Adipose tissue (tissue), 3 donors: ENCODE data around the gene GNAT1. TPM values are rescaled to one million over a fixed set of nuclear protein-coding genes. Genes with fewer than 3 reads are reported as not detected.

Experiments used
- H3K27ac ChIP-seq: one replicate; pipeline ENCODE4 v1.5.1; 2013; ENCODE audit warnings: low read depth, low read length
- WGBS, 3 donors: extraction: QIAGEN DNeasy Blood & Tissue Kit; methylation state at CpG; one replicate each; pipeline ENCODE4 v1.1.7; 2013; 5-methylcytosine and 5-hydroxymethylcytosine counted together
- polyA plus RNA-seq, 3 donors: library from polyadenylated mRNA; stranded (reverse); fragments of 200-250 nt; gene quantifications; one replicate each; pipeline ENCODE4 v1.2.3, GENCODE V29; 2013
- donor health status: healthy with polysubstance abuse.
- donor health status: Bipolar disorder and iron deficiency.
- donor health status: healthy.

The GNAT1 gene
- polyA plus RNA-seq, 3 donors, result 0.13 TPM; not detected in 2

- no peak overlapping the region for H3K27ac ChIP-seq
- WGBS, 3 donors, result 48 to 60% (median 53%) methylated on average over 7 of the region's 7 CpGs
These were observed 30.8 kb upstream of the GNAT1 start for GRCh38 chr3:50160561-50160983.

DNA sequence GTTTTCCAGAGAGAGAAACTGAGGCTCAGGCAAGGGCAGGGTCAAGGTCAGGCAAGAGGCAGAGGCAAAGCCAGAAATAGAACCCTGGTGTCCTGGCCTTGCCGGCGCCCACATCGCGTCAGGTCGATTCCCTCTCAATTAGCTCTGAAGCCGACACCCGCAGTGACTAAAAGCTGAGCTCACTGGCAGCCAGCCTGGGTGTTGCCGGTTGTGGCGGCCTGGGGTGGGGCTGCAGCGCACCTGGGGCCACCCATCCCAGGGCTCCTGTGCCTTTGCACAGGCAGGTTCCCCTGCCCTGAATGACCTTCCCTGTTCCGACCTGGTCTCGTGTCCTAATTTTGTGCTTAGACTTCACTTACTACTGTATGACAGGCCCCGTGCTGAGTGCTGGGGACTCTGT is 30.1 kb upstream of the GNAT1 start:
- H3K27ac ChIP-seq, result no peak overlapping the region
- WGBS, 3 donors, result 60 to 74% (median 63%) methylated on average over 11 to 13 of the region's 13 CpGs

DNA sequence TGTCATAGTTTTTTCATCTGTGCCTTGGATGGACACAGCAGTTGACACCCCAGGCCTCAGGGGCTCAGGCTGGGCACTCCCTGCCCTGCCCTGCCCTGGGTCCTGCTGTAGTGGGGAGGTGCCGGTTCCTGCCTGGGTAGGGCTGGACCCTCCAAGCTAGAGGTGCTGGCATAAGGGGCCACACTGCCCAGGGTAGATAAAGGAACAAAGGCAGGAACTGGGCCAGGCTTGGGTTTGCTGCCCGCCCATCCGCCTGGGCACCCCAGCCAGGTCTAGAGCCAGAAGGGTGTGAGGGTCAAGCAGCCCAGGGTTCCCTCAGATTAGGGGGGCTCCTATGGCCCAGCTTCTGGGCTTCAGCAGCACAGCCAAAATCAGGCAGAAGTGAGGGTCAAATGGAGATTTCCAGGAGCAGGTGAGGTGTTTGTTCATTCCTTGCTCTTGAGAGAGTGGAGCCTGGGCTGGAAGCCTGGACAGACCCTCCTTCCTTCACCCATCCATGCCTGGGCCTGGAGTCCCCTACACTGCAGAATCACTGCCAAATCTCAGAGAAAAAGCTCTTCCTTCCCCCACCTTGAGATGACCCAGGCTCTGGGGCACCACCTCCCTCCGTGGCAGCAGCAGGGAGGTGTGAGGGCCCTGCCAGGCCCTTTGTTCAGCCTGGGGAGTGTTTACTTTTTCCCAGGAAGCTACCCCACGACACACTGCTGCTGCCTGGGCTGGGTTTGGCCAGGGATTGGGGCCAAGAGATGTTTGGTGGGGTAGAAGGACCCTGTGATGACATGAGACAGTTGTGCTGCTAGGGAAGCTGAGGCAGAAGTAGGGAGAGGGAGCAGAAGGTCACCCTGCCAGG is 29.2 kb upstream of the GNAT1 start:
- no peak overlapping the region for H3K27ac ChIP-seq
- WGBS, 3 donors, result 63 to 82% (median 73%) methylated on average over 5 of the region's 5 CpGs

DNA sequence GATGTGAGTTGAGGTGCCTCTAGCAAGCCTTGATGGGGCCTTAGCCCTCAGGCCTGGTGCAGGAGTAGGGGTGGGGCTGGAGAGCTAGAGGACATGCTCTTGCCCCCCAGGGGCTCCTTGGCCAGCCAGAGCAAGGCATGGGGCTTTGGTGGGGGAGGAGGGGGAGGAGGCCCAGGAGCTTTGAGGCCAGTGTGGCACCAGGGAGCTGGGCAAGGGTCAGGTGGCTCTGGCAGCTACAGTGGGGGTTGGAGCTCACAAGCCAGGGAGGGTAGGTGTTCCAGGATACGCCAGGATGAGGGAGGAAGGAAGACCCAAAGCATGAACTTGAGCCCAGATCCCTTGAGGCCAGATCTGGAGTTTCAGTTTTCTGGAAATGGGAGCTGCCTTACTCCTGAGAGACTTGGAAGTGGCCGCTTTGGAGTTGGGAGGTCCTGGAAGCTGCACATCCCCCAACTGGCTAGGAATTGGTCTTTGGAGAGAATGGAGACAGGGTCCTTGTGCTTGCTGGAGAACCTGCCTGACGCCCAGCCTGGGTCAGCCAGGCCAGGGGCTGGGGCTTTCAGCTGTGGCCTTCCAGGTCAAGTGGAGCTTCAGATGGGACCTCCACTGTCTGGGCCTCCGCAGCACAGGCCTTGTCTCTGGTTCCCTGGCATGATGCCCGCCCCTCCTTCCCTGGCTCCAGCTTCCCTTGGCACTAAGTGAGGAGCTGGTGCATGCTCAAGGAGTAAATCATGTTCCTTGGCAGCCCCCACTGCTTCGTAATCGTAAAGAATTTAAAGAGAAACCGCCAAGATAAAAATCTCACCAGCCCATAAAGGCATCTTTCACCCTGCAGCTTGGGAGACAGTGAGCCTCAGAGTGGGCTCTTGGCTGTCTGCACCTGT is 27.6 kb upstream of the GNAT1 start:
- 41 to 58% (median 45%) methylated on average over 8 of the region's 8 CpGs for WGBS, 3 donors
- no peak overlapping the region for H3K27ac ChIP-seq

DNA sequence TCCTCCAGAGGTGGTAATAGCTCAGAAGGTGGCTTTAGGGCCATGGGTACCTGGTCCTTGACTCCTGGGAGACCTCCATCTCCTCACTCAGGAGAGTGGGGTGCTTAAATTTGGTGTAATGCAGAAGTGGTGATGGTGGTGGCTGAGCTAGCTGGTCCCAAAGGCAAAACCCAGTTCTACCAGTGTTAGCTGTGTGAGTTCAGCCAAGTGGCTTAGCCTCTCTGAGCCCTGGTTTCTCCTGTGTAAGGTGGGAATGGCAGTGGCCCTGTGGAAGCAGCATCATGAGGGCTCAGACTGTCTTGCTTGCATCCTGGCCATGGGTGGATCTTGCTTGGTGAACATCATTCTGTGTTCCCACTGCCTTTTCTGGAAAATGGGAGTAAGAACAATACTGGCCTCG is 26.9 kb upstream of the GNAT1 start:
- 46 to 63% (median 52%) methylated on average over 1 of the region's 1 CpG for WGBS, 3 donors
- H3K27ac ChIP-seq, result no peak overlapping the region

DNA sequence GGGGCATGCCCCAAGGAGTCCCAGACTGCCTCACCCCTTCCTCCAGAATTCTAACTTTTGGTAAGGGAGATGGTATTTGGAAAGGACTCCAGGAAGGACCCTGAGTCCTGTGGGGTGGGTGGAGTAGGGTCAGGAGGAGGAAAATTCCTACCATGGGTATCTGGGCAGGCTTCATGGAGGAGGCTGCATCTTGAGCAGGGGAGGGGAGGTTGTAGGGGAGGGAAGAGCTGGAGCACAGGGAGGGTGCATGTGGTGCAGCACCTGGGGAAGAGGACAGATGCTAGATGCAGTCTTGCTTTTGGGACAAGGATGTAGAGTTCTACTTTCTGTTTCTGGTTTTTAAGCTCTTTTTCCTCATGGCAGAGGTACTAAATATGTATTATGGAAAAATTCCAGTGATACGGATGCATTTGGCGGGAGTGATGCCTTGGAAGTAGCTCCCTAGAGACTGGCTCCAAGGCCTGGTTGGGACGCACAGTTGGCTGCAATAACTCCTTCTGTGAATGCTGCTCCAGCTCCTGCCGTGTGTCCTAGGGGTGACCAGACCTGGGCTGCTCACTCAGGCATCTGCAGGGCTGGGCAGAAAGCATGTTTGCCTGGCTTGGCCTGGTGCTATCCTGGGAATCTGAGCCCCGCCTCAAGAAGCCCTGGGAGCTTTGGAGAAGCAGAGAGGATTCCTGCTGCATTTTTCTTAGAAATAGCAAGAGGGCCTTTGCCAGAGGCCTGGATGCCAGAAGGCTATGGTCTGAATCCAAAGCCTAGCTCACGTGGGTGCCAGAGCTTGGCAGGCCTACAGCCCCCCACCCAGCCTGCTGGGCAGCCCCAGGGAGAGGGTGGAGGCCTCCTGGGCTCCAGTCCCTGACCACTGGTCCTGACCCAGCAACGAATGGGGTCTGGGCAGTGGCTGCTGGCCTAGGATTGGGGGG is 26.2 kb upstream of the GNAT1 start:
- 25 to 59% (median 35%) methylated on average over 7 of the region's 7 CpGs for WGBS, 3 donors
- H3K27ac ChIP-seq, result no peak overlapping the region

DNA sequence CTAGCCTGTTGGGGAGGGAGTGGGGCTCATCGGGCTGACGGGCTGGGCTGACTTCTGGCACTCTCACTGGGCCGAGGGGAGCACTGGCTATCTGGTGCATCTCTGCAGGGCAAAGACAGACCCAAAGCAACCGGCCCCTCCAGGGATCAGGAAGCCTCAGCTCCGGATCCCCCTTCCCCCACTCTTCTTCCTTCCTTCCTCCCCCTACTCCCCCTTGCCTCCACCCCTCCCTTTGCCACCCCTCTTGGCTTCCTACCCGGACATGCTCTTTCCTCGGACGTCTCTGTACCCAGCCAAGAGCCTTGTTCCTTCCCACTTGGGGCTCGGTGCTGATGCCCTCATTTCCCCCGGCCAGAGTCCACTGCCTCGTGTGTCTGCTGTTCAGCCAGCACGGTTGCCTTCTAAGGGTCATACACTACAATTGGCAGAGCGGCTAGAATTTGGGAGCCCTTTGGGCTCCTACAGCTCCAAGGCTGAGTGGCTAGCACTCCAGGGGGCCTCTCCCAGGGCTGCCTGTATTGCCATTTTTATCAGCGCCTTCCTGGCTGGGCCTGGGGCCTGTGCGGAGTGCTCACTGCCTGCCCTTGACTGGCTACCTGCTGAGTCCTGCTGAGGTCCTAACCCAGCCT is 25.4 kb upstream of the GNAT1 start:
- no peak overlapping the region for H3K27ac ChIP-seq
- 19 to 56% (median 28%) methylated on average over 13 to 15 of the region's 15 CpGs for WGBS, 3 donors

DNA sequence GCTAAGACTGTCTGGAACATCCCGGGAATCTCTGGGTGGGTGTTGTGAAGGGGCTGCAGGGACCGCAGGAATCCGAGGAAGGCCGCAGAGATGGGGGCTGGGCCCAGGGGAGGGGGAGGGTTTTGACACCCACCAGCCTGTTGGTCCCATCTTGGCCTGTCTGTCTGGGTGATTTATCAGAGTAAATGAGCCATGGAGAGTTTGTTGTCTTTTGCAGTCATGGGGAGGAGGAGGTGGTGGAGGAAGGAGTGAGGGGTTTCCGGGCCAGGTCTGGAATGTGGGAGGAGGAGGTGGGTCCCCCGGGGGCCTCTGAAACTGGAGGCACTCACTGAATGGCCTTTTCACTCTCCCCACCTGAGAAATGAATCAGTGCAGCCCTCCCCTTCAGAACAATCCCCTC is 24.8 kb upstream of the GNAT1 start:
- no peak overlapping the region for H3K27ac ChIP-seq
- WGBS, 3 donors, result 53 to 67% (median 56%) methylated on average over 6 of the region's 6 CpGs

- H3K27ac ChIP-seq, result no peak overlapping the region
- 66 to 76% (median 69%) methylated on average over 16 of the region's 16 CpGs for WGBS, 3 donors
These were observed 24.2 kb upstream of the GNAT1 start for GRCh38 chr3:50167069-50167840.

GRCh38 chr3:50167841-50168209 is 23.6 kb upstream of the GNAT1 start:
- H3K27ac ChIP-seq, result no peak overlapping the region
- WGBS, 3 donors, result 84 to 88% (median 86%) methylated on average over 7 of the region's 7 CpGs

- H3K27ac ChIP-seq, result no peak overlapping the region
- 45 to 63% (median 48%) methylated on average over 9 of the region's 9 CpGs for WGBS, 3 donors
These were observed 23.0 kb upstream of the GNAT1 start for GRCh38 chr3:50168388-50168787.

- H3K27ac ChIP-seq, result no peak overlapping the region
- WGBS, 3 donors, result 82 to 92% (median 90%) methylated on average over 6 of the region's 6 CpGs
These were observed 22.6 kb upstream of the GNAT1 start for GRCh38 chr3:50168791-50169190.

- no peak overlapping the region for H3K27ac ChIP-seq
- 74 to 81% (median 75%) methylated on average over 11 of the region's 11 CpGs for WGBS, 3 donors
These were observed 22.1 kb upstream of the GNAT1 start for GRCh38 chr3:50169232-50169832.

DNA sequence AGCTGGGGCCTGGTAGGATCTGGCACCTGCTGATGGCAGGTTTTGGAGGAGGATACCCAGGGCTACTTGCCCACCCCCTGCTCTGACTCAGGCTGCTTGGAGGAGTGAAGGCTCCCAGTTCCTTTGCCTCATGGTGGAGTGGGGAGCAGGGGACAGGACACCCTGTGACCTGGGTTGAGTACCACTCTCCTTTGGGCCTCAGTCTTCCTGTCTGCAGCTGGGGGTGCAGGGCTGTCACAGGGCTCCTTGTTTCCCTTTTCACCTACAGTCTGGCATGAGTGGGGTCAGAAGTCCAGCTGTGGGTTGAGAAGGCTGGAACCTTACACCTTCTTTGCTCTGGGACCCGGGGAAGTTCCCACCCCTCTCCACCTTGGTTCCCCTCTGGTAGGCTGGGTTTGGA is 21.6 kb upstream of the GNAT1 start:
- WGBS, 3 donors, result 87 to 97% (median 89%) methylated on average over 1 of the region's 1 CpG
- H3K27ac ChIP-seq, result no peak overlapping the region

GRCh38 chr3:50170689-50171088 is 20.7 kb upstream of the GNAT1 start:
- H3K27ac ChIP-seq, result no peak overlapping the region
- 50 to 87% (median 53%) methylated on average over 10 of the region's 10 CpGs for WGBS, 3 donors

DNA sequence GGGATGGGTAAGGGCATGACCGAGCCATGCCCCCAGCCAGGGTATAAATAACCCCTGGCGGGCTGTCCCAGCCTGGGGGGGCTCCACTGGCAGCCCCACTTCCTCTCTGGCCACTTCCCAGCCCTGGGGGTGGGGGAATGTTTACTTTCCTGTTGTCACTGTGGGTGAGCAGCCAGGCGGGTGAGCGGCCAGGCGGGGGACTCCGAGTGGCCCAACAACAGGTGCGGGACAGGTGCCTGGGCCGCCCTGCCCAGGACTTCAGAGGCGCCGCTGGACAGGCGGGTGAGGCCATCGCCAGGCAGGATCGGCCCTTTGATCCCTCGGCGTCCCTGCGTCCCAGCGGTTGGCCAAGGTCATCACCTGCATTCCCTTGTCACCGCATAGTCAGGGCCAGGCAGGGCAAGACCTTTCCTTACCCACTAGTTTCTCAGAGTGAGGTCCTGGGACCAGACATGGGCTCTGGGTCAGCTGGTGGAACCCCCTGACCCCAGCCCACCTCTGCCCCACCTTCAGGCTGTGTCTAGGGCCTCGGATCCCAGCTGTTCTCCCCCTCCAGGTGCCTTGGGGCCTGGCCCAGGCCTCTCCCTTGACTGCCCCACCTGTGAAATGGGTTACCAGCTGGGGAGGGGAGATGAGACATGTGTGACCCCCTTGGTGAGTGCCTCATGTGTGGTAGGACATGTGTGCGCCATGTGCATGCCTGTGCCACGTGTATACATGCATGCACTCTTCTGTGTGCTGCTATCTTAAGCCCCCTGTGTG is 19.7 kb upstream of the GNAT1 start:
- WGBS, 3 donors, result 32 to 84% (median 68%) methylated on average over 19 to 21 of the region's 21 CpGs
- H3K27ac ChIP-seq, result no peak overlapping the region
